22Rv1 (cell line): ENCODE results near the gene ASPM.

Experiments used
- ZFX ChIP-seq: fragments of 450-650 bp; IDR thresholded peaks from 2 replicates; pipeline ENCODE4 v1.6.1; 2017; ENCODE audit warnings: antibody characterized with exemption, borderline replicate concordance
- TF ChIP-seq, protein P1 (sequence below): fragments of 450-650 bp; IDR thresholded peaks from 2 replicates; pipeline ENCODE4 v1.5.1; 2017; ENCODE audit warnings: mild to moderate bottlenecking

- TF ChIP-seq, protein P1, sequence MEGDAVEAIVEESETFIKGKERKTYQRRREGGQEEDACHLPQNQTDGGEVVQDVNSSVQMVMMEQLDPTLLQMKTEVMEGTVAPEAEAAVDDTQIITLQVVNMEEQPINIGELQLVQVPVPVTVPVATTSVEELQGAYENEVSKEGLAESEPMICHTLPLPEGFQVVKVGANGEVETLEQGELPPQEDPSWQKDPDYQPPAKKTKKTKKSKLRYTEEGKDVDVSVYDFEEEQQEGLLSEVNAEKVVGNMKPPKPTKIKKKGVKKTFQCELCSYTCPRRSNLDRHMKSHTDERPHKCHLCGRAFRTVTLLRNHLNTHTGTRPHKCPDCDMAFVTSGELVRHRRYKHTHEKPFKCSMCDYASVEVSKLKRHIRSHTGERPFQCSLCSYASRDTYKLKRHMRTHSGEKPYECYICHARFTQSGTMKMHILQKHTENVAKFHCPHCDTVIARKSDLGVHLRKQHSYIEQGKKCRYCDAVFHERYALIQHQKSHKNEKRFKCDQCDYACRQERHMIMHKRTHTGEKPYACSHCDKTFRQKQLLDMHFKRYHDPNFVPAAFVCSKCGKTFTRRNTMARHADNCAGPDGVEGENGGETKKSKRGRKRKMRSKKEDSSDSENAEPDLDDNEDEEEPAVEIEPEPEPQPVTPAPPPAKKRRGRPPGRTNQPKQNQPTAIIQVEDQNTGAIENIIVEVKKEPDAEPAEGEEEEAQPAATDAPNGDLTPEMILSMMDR = no peak
- TF ChIP-seq ZFX = no peak
Observed at GRCh38 chr1:197083474-197083873, 63.0 kb downstream of the ASPM start.
